ENCODE measurements around the gene CUEDC2.

Gene CUEDC2

GRCh38 chr10:102434394-102435132 lies 2.2 kb upstream of the CUEDC2 start:
- no peak for TF ChIP-seq CTCF (IDR thresholded peaks at IDR 0.05; ENCODE audit: insufficient read depth, low read depth, low read length, missing control alignments)
- no peak overlapping the region for H3K4me3 ChIP-seq (ENCODE audit: low read length)
- peak; percentile 59 for DNase-seq (ENCODE audit: low read depth)

GRCh38 chr10:102433619-102434046 lies 1.3 kb upstream of the CUEDC2 start:
- no peak for DNase-seq (ENCODE audit: low read depth)
- no peak overlapping the region for H3K4me3 ChIP-seq (ENCODE audit: low read length)
- TF ChIP-seq CTCF (IDR thresholded peaks at IDR 0.05; ENCODE audit: insufficient read depth, low read depth, low read length, missing control alignments) = no peak

- no peak for TF ChIP-seq CTCF (IDR thresholded peaks at IDR 0.05; ENCODE audit: insufficient read depth, low read depth, low read length, missing control alignments)
- no peak for DNase-seq (ENCODE audit: low read depth)
- peak overlapping the region; percentile 95 for H3K4me3 ChIP-seq (ENCODE audit: low read length)
Observed at GRCh38 chr10:102431452-102432124, 786 bp downstream of the CUEDC2 start.

- no peak overlapping the region for H3K4me3 ChIP-seq (ENCODE audit: low read length)
- DNase-seq (ENCODE audit: low read depth) = no peak
- no peak for TF ChIP-seq CTCF (IDR thresholded peaks at IDR 0.05; ENCODE audit: insufficient read depth, low read depth, low read length, missing control alignments)
Observed at GRCh38 chr10:102429468-102429867, 2.9 kb downstream of the CUEDC2 start.

GRCh38 chr10:102426803-102427287 lies 5.5 kb downstream of the CUEDC2 start:
- TF ChIP-seq CTCF (IDR thresholded peaks at IDR 0.05; ENCODE audit: insufficient read depth, low read depth, low read length, missing control alignments) = no peak
- no peak overlapping the region for H3K4me3 ChIP-seq (ENCODE audit: low read length)
- no peak for DNase-seq (ENCODE audit: low read depth)

GRCh38 chr10:102425444-102425843 lies 6.9 kb downstream of the CUEDC2 start:
- no peak for DNase-seq (ENCODE audit: low read depth)
- TF ChIP-seq CTCF (IDR thresholded peaks at IDR 0.05; ENCODE audit: insufficient read depth, low read depth, low read length, missing control alignments) = no peak
- no peak overlapping the region for H3K4me3 ChIP-seq (ENCODE audit: low read length)

Data from epithelial cell of esophagus (primary cell).